Sciatic nerve (tissue), 2 donors: ENCODE results near the gene CCRL2. TPM values are rescaled to one million over a fixed set of nuclear protein-coding genes. Genes with fewer than 3 reads are reported as not detected.
"Not testable (repeated sequence)": the region's sequence is repeated elsewhere in the genome, so short reads cannot be mapped to it uniquely, and the experiment has no call there.

ENCODE experiments used
- ATAC-seq: fragments of 200-7000 bp; cut with Tn5 transposase; one replicate; pipeline ENCODE4 v1.9.1; 2020; ENCODE audit warnings: mild to moderate bottlenecking, moderate library complexity
- DNase-seq: peaks from one replicate; pipeline ENCODE4 v3.0.0-alpha.2; 2020; ENCODE audit warnings: low spot score
- intact Hi-C: fragments of 100-400 bp; cut with DNase I; formaldehyde crosslinking; loops from one replicate; pipeline ENCODE4 v1.14.2; 2022
- total RNA-seq: library from RNA; stranded (reverse); fragmentation: NEBNext Ultra II Directional; extraction: Animal tissue kit (Norgen Biotek cat#: 25700); gene quantifications from one replicate; pipeline ENCODE4 v1.2.1, GENCODE V29; 2021
- donor health status: DM: no; HTN: no; CAD: no.
- donor health status: DM: no; HTN: no; CAD: no.

Gene CCRL2
- total RNA-seq, 1 donor from 2014 or later, result 4.7 TPM

GRCh38 chr3:46419816-46420215, 12.8 kb downstream of the CCRL2 start:
- intact Hi-C loops, result no loop called here
- ATAC-seq (no peak), DNase-seq (no peak)

- intact Hi-C loops, result no loop called here
- no peak for DNase-seq
- ATAC-seq, result no peak
These were observed 13.9 kb downstream of the CCRL2 start for GRCh38 chr3:46420931-46421330.

- intact Hi-C loops, result no loop called here
- ATAC-seq, result no peak
These were observed 15.6 kb downstream of the CCRL2 start for GRCh38 chr3:46422617-46423016.

GRCh38 chr3:46423588-46423987, 16.5 kb downstream of the CCRL2 start:
- DNase-seq, result no peak
- no peak for ATAC-seq
- intact Hi-C loops, result no loop called here

More at GRCh38 chr3:46422617-46423016, 15.6 kb downstream of the CCRL2 start:
- no peak for DNase-seq

- ATAC-seq, intact Hi-C loops, DNase-seq: not testable (repeated sequence)
These were observed 19.4 kb downstream of the CCRL2 start for GRCh38 chr3:46426476-46426875.

- ATAC-seq, intact Hi-C loops, DNase-seq: not testable (repeated sequence)
These were observed 20.3 kb downstream of the CCRL2 start for GRCh38 chr3:46427404-46427803.

- DNase-seq (no peak), ATAC-seq (no peak)
- intact Hi-C loops, result no loop called here
These were observed 21.1 kb downstream of the CCRL2 start for GRCh38 chr3:46427916-46428833.

GRCh38 chr3:46429250-46429649, 22.2 kb downstream of the CCRL2 start:
- intact Hi-C loops, result no loop called here
- ATAC-seq (no peak), DNase-seq (no peak)

GRCh38 chr3:46429671-46430070, 22.6 kb downstream of the CCRL2 start:
- intact Hi-C loops, result no loop called here
- ATAC-seq, result no peak
- no peak for DNase-seq

GRCh38 chr3:46430879-46431278, 23.8 kb downstream of the CCRL2 start:
- ATAC-seq, intact Hi-C loops, DNase-seq: not testable (repeated sequence)

GRCh38 chr3:46431905-46432304, 24.8 kb downstream of the CCRL2 start:
- ATAC-seq, intact Hi-C loops, DNase-seq: not testable (repeated sequence)

- intact Hi-C loops, DNase-seq, ATAC-seq: not testable (repeated sequence)
These were observed 26.1 kb downstream of the CCRL2 start for GRCh38 chr3:46433118-46433517.

GRCh38 chr3:46433841-46434240, 26.8 kb downstream of the CCRL2 start:
- intact Hi-C loops, result no loop called here
- ATAC-seq (no peak), DNase-seq (no peak)

GRCh38 chr3:46435081-46435726, 28.1 kb downstream of the CCRL2 start:
- ATAC-seq, result no peak
- no peak for DNase-seq
- intact Hi-C loops, result no loop called here

GRCh38 chr3:46438831-46439230, 31.8 kb downstream of the CCRL2 start:
- DNase-seq, result no peak
- no peak for ATAC-seq
- intact Hi-C loops, result no loop called here

- DNase-seq (no peak), ATAC-seq (no peak)
- intact Hi-C loops, result no loop called here
These were observed 33.7 kb downstream of the CCRL2 start for GRCh38 chr3:46440531-46441294.

- intact Hi-C loops, result no loop called here
- peak; percentile 39 for ATAC-seq
- no peak for DNase-seq
These were observed 35.8 kb downstream of the CCRL2 start for GRCh38 chr3:46442576-46443530.

GRCh38 chr3:46447228-46447985, 40.3 kb downstream of the CCRL2 start:
- ATAC-seq, result peak; percentile 49
- DNase-seq, result no peak
- intact Hi-C loops, result no loop called here
